ENCODE data around the gene PNPLA6.
"Not testable (repeated sequence)": the region's sequence is repeated elsewhere in the genome, so short reads cannot be mapped to it uniquely, and the experiment has no call there.

PNPLA6 gene

DNA sequence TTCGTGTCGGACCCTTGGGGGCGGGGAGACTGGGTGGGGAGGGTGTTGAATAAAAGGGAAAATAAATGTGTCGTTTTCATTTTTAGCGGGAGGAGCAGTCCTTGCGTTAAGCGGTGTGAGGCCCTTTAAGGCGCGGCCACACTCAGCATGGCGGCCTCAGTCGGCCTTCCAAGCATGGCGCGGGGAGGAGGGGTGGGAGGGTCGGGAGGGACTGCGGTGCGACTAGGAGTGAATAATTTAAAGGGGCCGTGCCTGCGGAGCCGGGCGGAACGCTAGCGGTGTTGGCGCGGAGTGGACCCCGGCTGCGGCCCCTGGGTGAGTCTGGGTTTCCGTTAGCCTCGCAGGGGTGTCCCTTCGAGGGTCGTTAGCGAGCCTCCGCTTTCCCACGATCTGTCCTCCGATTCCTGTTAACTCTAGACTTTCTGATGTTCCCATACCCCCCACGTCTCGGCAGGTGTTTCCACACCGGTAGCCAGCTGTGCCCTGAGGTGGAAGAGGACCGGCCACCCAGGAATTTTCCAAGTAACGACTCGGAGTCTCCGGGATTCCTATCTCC lies 1.5 kb upstream of the PNPLA6 start:
- peak; percentile 88 for DNase-seq

DNA sequence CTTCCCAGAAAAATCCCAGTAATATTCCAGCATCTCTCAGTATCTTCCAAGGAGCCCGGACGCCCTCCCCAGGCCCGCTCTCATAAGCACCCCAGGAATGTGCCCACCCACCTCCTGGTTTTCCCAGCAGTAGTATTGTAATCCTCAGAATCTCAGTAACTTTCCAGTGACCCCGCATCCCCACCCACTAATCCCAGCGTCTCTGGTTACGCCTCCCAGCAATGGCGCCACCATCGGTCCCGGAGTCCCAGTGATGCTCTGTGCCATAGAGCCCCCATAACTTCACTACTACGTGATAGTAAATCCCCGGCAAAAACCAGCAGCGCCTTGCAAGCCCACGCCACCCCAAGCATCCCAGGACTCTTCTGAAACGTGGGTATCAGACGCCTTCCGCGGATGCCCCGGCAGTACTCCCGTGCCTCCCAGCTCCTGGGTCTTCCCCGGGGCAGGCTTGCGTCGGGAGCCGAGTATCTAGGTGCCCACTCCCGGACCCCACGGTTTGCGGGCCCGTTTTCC lies 928 bp upstream of the PNPLA6 start:
- peak; percentile 29 for DNase-seq

DNA sequence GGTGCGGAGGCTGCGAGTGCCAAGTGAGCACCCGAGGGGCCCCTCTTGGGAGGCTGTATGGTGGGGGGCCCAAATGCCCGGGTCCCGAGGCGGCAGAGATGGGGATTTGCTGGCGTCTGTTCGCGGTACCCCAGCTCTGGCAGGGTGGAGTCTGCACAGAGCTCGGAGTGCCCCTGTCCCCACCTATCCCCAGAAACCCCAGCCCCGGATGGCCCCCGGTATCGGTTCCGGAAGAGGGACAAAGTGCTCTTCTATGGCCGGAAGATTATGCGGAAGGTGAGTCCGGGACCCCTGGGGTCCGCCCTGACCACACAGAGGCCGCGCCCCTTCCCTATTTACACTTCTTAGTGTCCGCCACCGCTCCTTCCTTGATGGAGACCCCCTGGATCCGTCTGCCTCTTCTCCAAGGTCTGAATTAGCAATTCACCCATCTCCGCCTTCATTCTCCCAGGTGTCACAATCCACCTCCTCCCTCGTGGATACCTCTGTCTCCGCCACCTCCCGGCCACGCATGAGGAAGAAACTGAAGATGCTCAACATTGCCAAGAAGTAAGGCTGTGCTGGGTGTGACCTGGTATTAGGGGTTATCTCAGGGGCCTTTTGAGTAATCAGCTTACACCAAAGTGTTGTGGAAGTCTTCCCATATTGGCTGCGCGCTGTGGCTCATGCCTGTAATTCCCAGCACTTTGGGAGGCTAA lies 630 bp downstream of the PNPLA6 start:
- no peak for DNase-seq

- DNase-seq = not testable (repeated sequence)
These were observed 3.5 kb downstream of the PNPLA6 start for GRCh38 chr19:7538990-7539389.

DNA sequence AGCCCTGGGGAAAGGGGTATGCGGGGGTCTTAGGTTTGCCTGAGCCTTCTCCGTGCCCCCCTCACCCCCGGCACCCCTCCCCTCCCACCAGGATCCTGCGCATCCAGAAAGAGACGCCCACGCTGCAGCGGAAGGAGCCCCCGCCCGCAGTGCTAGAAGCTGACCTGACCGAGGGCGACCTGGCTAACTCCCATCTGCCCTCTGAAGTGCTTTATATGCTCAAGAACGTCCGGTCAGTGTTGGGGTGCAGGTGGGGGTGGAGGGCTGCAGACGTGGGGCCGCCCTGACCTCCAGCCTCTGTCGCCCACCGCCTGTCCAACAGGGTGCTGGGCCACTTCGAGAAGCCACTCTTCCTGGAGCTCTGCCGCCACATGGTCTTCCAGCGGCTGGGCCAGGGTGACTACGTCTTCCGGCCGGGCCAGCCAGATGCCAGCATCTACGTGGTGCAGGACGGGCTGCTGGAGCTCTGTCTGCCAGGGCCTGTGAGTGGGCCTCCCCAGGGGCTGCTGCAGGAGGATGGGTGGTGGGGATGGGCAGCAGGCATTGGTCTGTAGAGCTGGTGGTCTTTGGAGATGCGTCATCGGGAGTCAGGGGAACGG lies 4.4 kb downstream of the PNPLA6 start:
- no peak for DNase-seq

DNA sequence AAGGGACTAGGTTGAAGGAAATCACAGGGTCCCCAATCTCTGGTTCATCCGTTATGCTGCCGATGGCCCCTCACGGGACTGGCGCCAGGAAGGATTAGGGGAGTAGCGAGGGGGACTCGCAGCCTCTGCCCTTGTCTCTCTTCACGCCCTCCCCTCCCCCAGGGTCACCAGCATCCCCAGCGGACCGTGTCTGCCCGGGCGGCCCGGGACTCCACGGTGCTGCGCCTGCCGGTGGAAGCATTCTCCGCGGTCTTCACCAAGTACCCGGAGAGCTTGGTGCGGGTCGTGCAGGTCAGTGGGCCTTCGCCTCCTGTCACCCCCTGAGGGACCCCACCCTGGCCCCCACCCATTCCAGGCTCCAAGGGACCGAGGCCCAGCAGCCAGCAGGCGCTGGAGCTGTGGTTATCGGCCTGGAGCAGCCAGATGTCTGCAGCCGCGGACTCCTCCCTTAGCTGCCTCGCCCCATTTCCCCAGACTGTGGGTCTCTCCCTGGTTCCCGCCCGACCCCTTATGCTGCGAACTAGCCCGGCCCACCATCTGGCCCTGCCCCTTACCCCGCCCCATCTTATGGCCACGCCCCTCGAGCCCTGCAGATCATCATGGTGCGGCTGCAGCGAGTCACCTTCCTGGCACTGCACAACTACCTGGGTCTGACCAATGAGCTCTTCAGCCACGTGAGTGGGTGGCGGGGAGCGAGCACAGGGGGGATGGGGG lies 5.4 kb downstream of the PNPLA6 start:
- DNase-seq = no peak

DNA sequence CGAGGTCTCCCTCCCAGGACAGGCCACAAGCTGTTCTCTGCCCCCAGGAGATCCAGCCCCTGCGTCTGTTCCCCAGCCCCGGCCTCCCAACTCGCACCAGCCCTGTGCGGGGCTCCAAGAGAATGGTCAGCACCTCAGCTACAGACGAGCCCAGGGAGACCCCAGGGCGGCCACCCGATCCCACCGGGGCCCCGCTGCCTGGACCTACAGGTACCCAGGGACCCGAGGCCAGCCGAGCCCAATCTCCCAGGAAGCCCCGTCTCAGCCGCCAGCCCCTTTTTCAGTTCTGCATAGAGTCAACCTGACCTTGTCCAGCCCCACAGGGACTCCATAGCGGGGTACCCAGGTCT lies 5.9 kb downstream of the PNPLA6 start:
- DNase-seq = no peak

DNA sequence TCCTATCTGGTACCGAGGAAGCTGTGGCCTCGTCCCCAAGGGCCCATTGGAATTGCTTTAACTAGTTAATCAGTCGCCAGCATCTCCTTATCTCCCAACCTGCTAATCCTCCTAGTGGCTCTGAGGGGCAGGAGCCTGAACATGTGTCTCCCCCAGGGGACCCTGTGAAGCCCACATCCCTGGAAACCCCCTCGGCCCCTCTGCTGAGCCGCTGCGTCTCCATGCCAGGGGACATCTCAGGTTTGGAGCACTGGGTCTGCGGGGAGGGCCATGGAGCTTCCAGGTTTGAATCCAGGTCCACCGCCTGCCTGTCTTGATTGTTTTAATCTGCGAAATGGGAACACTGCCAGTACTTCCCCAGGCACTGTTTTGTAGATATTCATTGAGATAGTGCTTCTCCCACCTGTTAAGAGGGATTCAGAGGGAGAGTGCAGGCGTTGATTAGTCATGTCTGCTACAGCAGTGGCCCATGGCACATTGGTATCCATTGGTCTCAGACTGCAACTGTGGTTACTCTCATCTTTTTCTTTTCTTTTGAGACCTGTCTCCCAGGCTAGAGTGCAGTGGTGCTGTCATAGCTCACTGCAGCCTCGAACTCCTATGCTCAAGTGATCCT lies 6.4 kb downstream of the PNPLA6 start:
- DNase-seq = no peak

DNA sequence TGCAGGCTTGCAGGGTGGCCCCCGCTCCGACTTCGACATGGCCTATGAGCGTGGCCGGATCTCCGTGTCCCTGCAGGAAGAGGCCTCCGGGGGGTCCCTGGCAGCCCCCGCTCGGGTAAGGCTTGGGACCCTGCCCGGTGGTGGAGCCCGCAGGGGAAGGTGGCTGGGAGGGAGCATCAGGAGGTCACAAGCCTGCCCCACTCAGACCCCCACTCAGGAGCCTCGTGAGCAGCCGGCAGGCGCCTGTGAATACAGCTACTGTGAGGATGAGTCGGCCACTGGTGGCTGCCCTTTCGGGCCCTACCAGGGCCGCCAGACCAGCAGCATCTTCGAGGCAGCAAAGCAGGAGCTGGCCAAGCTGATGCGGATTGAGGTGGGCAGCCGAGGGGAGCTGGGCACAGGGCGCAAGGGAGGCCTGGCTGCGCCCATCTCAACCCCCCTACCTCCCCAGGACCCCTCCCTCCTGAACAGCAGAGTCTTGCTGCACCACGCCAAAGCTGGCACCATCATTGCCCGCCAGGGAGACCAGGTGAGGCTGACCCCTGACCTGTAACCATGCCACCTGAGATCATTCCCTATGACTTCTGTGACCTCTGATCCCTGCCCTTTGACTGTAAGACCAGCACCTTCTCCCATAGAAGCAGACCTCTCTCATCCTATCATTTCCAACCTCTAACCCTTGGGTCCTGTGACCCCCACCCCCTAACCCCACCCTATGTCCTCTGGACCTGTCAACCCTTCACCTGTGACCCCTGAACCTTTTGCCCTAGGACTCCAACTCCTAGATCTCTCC lies 7.2 kb downstream of the PNPLA6 start:
- DNase-seq = no peak

- DNase-seq = peak; percentile 16
These were observed 9.1 kb downstream of the PNPLA6 start for GRCh38 chr19:7544626-7545025.

DNA sequence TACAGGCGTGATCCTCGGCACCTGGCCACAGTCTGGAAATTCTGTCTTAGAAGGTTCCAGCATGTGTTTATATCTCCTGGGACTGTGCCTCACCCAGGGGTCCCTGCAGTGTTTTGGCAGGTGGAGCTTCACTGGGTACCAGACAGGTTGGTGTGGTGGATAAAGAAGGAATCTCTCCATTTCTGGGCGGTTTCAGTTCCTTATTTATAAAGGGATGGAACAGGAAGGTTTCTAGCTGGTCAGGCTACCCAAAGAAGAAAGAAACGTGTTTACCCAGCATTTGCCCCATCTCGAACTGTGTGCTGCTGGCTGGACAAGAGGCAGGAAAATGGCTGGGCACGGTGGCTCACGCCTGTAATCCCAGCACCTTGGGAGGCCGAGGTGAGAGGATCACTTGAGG lies 9.8 kb downstream of the PNPLA6 start:
- DNase-seq = no peak

- no peak for DNase-seq
These were observed 10.4 kb downstream of the PNPLA6 start for GRCh38 chr19:7545904-7546303.

DNA sequence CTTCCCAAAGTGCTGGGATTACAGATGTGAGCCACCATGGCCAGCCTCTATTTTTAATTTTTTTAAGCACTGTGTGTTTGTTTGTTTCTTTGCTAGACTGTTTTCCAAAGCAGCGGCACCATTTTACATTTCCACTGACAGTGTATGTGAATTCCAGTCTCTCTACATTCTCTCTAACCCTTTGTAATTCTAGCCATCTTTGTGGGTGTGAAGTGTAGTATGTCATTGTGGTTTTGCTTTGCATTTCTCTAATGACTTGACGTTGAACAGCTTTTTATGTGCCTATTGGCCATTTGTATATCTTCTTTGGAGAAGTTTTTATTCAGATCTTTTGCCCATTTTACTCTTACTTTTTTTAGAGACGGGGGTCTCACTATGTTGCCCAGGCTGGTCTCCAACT lies 11.6 kb downstream of the PNPLA6 start:
- DNase-seq = no peak

DNA sequence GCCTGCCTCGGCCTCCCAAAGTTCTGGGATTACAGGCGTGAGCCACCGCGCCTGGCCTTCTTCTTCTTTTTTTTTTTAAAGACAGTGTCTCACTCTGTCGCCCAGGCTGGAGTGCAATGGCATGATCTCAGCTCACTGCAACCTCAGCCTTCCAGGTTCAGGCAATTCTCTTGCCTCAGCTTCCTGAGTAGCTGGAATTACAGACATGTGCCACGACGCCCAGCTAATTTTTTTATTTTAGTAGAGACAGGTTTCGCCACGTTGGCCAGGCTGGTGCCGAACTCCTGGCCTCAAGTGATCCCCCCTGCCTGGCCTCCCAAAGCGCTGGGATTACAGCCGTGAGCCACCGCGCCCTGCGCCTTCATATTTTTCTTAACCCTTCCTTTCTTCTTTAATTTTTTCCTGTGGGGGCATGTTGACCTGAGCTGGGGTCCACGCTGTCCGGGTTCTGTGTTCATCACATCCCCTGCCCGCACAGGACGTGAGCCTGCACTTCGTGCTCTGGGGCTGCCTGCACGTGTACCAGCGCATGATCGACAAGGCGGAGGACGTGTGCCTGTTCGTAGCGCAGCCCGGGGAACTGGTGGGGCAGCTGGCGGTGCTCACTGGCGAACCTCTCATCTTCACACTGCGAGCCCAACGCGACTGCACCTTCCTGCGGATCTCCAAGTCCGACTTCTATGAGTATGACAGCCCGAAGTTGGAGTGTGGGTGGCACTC lies 14.1 kb downstream of the PNPLA6 start:
- DNase-seq = no peak

- DNase-seq = no peak
These were observed 14.8 kb downstream of the PNPLA6 start for GRCh38 chr19:7550169-7550770.

- peak; percentile 56 for DNase-seq
These were observed 15.7 kb downstream of the PNPLA6 start for GRCh38 chr19:7550987-7551761.

GRCh38 chr19:7552781-7553180 lies 17.3 kb downstream of the PNPLA6 start:
- no peak for DNase-seq

DNA sequence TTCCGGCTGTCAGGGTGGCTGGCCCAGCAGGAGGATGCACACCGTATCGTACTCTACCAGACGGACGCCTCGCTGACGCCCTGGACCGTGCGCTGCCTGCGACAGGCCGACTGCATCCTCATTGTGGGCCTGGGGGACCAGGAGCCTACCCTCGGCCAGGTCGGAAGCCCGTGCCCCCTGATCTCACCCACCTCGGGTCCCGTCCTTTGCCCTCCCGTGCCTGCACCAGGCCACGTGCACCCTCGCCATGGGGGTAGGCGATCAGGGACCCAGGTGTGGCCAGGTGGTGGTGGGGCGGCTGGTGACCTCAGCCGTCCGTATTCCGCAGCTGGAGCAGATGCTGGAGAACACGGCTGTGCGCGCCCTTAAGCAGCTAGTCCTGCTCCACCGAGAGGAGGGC lies 19.0 kb downstream of the PNPLA6 start:
- no peak for DNase-seq

- DNase-seq = peak; percentile 16
These were observed 19.7 kb downstream of the PNPLA6 start for GRCh38 chr19:7554990-7555864.

Data from CD4-positive, alpha-beta T cell treated with Interleukin-17A for 1 hour (primary cell).